ENCODE measurements around the gene EN2. TPM values are rescaled to one million over a fixed set of nuclear protein-coding genes. Genes with fewer than 3 reads are reported as not detected.

Gene EN2
- total and polyA plus RNA-seq, 4 donors = 0.02 to 0.06 (median 0.04) TPM; not detected in 1

DNA sequence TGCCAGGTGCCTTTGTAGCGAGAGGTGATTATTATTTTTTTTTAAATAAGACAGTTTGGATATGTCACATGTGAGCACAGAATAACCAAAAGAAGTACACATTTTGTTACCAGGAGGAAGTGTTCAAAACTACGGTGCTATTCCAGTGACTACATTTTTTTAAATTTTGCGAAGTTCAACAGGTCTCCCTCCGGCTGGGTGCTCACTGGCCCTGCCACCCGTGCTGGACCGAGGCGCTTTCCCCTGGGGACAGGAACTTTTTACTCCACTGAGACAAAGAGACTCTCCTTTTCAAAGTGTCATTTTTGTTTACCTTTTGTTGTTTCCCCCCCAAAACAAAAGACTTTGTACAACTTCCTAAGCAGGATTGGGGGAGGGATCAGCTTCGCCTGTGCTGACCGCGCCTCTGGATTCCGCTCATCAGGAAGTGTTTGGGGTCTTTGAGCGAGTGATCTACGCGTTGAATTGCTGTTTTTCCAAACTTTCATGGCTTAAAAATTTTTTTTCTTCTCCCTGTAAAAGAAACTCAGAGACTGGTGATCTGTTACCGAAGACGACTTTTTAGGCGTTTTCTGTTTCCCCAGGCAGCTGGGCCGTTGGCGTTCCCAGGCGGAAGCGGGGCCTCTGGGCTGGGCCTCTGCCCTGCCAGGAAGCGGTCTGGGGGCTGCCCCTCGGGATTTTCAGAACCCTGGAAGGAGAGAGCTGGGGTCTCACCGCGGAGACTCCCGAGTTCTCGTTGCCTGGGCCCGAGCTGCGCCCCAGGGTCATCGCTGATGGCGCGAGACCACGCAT is 7.2 kb downstream of the EN2 start:
- Histone ChIP-seq H3K27me3 (ENCODE audit: control insufficient read depth in 3 of 3, insufficient read depth in 3 of 3, low read length in 2 of 3) (peaks cover 41 to 94% (median 89%) of the 10 kb centered on the region in 3 donors), H3K4me1 (ENCODE audit: control insufficient read depth in 5 of 5, insufficient read depth in 5 of 5, low read length in 5 of 5) (peaks cover 0 to 21% (median 3%) of the 10 kb centered on the region in 5 donors), H3K36me3 (ENCODE audit: control insufficient read depth in 4 of 4, insufficient read depth in 4 of 4, low read length in 4 of 4) (no peaks in the 10 kb centered on the region), H3K9me3 (ENCODE audit: control insufficient read depth in 4 of 4, insufficient read depth in 3 of 4, low read length in 3 of 4) (peaks cover 0 to 4% (median 0%) of the 10 kb centered on the region in 4 donors), H3K27ac (ENCODE audit: low read depth in 1 of 2, low read length in 1 of 2) (no peak overlapping the region), H3K9ac (ENCODE audit: insufficient read depth in 1 of 2, low read length in 2 of 2) (no peak overlapping the region), H3K4me3 (no peak overlapping the region)
- TF ChIP-seq, protein P1, sequence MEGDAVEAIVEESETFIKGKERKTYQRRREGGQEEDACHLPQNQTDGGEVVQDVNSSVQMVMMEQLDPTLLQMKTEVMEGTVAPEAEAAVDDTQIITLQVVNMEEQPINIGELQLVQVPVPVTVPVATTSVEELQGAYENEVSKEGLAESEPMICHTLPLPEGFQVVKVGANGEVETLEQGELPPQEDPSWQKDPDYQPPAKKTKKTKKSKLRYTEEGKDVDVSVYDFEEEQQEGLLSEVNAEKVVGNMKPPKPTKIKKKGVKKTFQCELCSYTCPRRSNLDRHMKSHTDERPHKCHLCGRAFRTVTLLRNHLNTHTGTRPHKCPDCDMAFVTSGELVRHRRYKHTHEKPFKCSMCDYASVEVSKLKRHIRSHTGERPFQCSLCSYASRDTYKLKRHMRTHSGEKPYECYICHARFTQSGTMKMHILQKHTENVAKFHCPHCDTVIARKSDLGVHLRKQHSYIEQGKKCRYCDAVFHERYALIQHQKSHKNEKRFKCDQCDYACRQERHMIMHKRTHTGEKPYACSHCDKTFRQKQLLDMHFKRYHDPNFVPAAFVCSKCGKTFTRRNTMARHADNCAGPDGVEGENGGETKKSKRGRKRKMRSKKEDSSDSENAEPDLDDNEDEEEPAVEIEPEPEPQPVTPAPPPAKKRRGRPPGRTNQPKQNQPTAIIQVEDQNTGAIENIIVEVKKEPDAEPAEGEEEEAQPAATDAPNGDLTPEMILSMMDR (IDR thresholded peaks at IDR 0.05; ENCODE audit: control extremely low read depth, extremely low read depth) = no peak
- ATAC-seq (ENCODE audit: insufficient read depth, low FRiP score) = no peak
- 7 to 11% methylated on average over 33 of the region's 33 CpGs for WGBS, 2 donors
- no peak for DNase-seq

DNA sequence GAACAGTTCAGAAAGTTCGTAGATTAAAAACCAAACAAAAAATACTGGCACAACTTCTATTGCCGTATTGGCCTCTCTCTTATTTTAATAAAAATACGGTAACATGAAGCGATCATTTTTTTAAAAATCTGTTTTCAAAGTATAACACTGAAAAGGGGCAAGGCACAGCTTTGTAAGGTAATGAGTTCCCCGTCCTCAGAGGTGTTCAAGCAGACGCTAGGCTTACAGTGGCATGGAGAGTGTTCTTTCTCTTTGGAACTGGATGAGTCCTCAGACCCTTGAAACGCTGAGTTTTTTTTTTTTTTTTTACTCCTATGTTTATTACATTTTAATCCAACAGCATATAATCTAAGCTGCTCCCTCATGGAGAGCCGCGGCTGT is 7.8 kb downstream of the EN2 start:
- 9 to 14% methylated on average over 9 of the region's 9 CpGs for WGBS, 2 donors
- ATAC-seq (ENCODE audit: insufficient read depth, low FRiP score) (no peak), DNase-seq (no peak)
- no peaks in the 10 kb centered on the region for H3K36me3 ChIP-seq (ENCODE audit: control insufficient read depth in 4 of 4, insufficient read depth in 4 of 4, low read length in 4 of 4)
- H3K4me1 ChIP-seq (ENCODE audit: control insufficient read depth in 5 of 5, insufficient read depth in 5 of 5, low read length in 5 of 5) = peaks cover 0 to 21% (median 3%) of the 10 kb centered on the region in 5 donors
- H3K9ac ChIP-seq (ENCODE audit: insufficient read depth in 1 of 2, low read length in 2 of 2) = no peak overlapping the region
- H3K9me3 ChIP-seq (ENCODE audit: control insufficient read depth in 4 of 4, insufficient read depth in 3 of 4, low read length in 3 of 4) = peaks cover 0 to 6% (median 0%) of the 10 kb centered on the region in 4 donors
- no peak overlapping the region for H3K4me3 ChIP-seq
- peaks cover 40 to 94% (median 90%) of the 10 kb centered on the region in 3 donors for H3K27me3 ChIP-seq (ENCODE audit: control insufficient read depth in 3 of 3, insufficient read depth in 3 of 3, low read length in 2 of 3)
- H3K27ac ChIP-seq (ENCODE audit: low read depth in 1 of 2, low read length in 1 of 2) = no peak overlapping the region
- TF ChIP-seq, protein P1 (IDR thresholded peaks at IDR 0.05; ENCODE audit: control extremely low read depth, extremely low read depth) = no peak

DNA sequence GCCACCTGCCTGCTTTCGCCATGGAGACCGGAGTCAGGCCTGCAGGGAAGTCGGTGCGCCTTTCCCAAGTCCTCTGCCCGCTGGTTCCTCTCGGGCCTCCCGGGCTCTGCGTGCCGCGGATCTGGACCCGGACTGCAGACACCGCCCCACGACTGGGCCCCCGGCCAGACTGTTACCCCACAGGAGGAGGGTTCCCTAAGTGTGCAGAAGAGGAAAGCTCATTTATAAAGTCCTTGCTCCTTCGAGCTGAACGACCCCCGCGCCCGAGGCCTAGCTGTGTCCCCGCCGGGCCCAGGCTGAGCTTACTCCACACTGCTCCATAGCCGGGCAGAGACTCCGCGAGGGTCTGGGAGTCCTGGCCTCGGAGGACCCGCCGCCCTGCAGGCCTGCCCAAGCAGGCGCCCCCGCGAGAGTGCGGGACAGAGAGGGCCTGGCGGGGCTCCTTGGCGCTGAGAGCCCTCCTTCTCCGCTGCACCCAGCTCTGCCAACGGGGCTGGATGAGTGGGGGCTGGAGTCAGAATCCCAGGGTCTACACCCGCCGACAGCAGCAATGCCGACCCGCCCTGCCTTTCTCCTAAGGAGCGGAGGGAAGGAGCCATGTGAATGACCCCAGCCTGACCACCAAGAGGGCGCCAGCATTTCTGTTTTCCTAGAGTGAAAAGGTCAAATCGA is 8.3 kb downstream of the EN2 start:
- WGBS, 2 donors = 5 to 6% methylated on average over 42 of the region's 42 CpGs
- no peak overlapping the region for H3K4me3 ChIP-seq
- ATAC-seq (ENCODE audit: insufficient read depth, low FRiP score) = no peak
- peaks cover 0 to 21% (median 3%) of the 10 kb centered on the region in 5 donors for H3K4me1 ChIP-seq (ENCODE audit: control insufficient read depth in 5 of 5, insufficient read depth in 5 of 5, low read length in 5 of 5)
- peaks cover 0 to 6% (median 0%) of the 10 kb centered on the region in 4 donors for H3K9me3 ChIP-seq (ENCODE audit: control insufficient read depth in 4 of 4, insufficient read depth in 3 of 4, low read length in 3 of 4)
- H3K9ac ChIP-seq (ENCODE audit: insufficient read depth in 1 of 2, low read length in 2 of 2) = no peak overlapping the region
- DNase-seq = no peak
- TF ChIP-seq, protein P1 (IDR thresholded peaks at IDR 0.05; ENCODE audit: control extremely low read depth, extremely low read depth) = no peak
- no peaks in the 10 kb centered on the region for H3K36me3 ChIP-seq (ENCODE audit: control insufficient read depth in 4 of 4, insufficient read depth in 4 of 4, low read length in 4 of 4)
- no peak overlapping the region for H3K27ac ChIP-seq (ENCODE audit: low read depth in 1 of 2, low read length in 1 of 2)
- peaks cover 35 to 94% (median 90%) of the 10 kb centered on the region in 3 donors for H3K27me3 ChIP-seq (ENCODE audit: control insufficient read depth in 3 of 3, insufficient read depth in 3 of 3, low read length in 2 of 3)
